Naive thymus-derived CD4-positive, alpha-beta T cell (primary cell): ENCODE results near the gene PRAMEF1. TPM values are rescaled to one million over a fixed set of nuclear protein-coding genes. Genes with fewer than 3 reads are reported as not detected.

Experiments
- ATAC-seq: fragments of 150-1000 bp; cut with Tn5 transposase; 2 replicates; pipeline ENCODE4 v1.10.0; 2021; ENCODE audit warnings: mild to moderate bottlenecking, moderate library complexity
- CTCF ChIA-PET: fragments of 350-600 bp; sonication (Branson Sonifier 250); formaldehyde crosslinking; loops from one replicate; lab custom pipeline; 2021; ENCODE audit warnings: antibody characterized with exemption; lab: Charles Lee
- POLR2A ChIA-PET: fragments of 350-600 bp; sonication (Branson Sonifier 250); formaldehyde crosslinking; loops from one replicate; lab custom pipeline; 2021; ENCODE audit warnings: antibody characterized with exemption, inconsistent platforms; lab: Charles Lee
- DNase-seq, 9 donors: peaks; one replicate each; pipeline versions ENCODE4 v3.0.0 to v3.0.0-alpha.2; 2020 to 2022; ENCODE audit warnings: mixed read lengths in 1 of 9
- H3K27ac ChIP-seq: one replicate; pipeline ENCODE4 v1.7.0; 2013; ENCODE audit warnings: mild to moderate bottlenecking, low read depth, low read length, moderate library complexity
- H3K27me3 ChIP-seq, 2 donors: one replicate each; pipeline ENCODE4 v1.7.0; 2013; ENCODE audit warnings: low read length in 2 of 2, mild to moderate bottlenecking in 2 of 2, moderate library complexity in 2 of 2; ENCODE audit not compliant: control insufficient read depth in 2 of 2, insufficient read depth in 2 of 2
- H3K36me3 ChIP-seq, 3 experiments: 1 replicate in 2 of 3; 2 replicates in 1 of 3; pipeline ENCODE4 v1.7.0; 2013; ENCODE audit warnings: low read length in 3 of 3, mild to moderate bottlenecking in 3 of 3, moderate library complexity in 1 of 3; ENCODE audit not compliant: insufficient read depth in 3 of 3, control insufficient read depth in 2 of 3
- H3K4me1 ChIP-seq, 2 donors: one replicate each; pipeline ENCODE4 v1.7.0; 2013; ENCODE audit warnings: low read length in 2 of 2, mild to moderate bottlenecking in 2 of 2, moderate library complexity in 1 of 2; ENCODE audit not compliant: control insufficient read depth in 2 of 2, insufficient read depth in 2 of 2
- H3K4me3 ChIP-seq: 2 replicates; pipeline ENCODE4 v1.7.0; 2013; ENCODE audit warnings: mild to moderate bottlenecking, low read length
- H3K9me3 ChIP-seq, 3 experiments: 1 replicate in 2 of 3; 2 replicates in 1 of 3; pipeline ENCODE4 v1.7.0; 2013; ENCODE audit warnings: low read length in 3 of 3; ENCODE audit not compliant: control insufficient read depth in 2 of 3
- H3K27ac Mint-ChIP-seq, 9 donors: one replicate each; pipeline ENCODE4 v1.8.0; 2020 to 2022; ENCODE audit warnings: mixed read lengths in 9 of 9, mild to moderate bottlenecking in 8 of 9, moderate library complexity in 5 of 9, inconsistent platforms in 2 of 9
- H3K27me3 Mint-ChIP-seq, 5 donors: one replicate each; pipeline ENCODE4 v1.8.0; 2021 to 2022; ENCODE audit warnings: mixed read lengths in 5 of 5, mild to moderate bottlenecking in 1 of 5
- H3K36me3 Mint-ChIP-seq, 5 donors: one replicate each; pipeline ENCODE4 v1.8.0; 2020 to 2022; ENCODE audit warnings: mixed read lengths in 5 of 5, mild to moderate bottlenecking in 3 of 5, inconsistent platforms in 1 of 5
- H3K4me1 Mint-ChIP-seq, 7 donors: one replicate each; pipeline ENCODE4 v1.8.0; 2020 to 2022; ENCODE audit warnings: mixed read lengths in 7 of 7, mild to moderate bottlenecking in 3 of 7, inconsistent platforms in 1 of 7
- H3K4me3 Mint-ChIP-seq, 10 donors: one replicate each; pipeline ENCODE4 v1.8.0; 2020 to 2022; ENCODE audit warnings: mild to moderate bottlenecking in 10 of 10, mixed read lengths in 10 of 10, moderate library complexity in 6 of 10, inconsistent platforms in 2 of 10
- H3K9me3 Mint-ChIP-seq, 11 donors: one replicate each; pipeline ENCODE4 v1.8.0; 2020 to 2022; ENCODE audit warnings: mixed read lengths in 11 of 11, mild to moderate bottlenecking in 4 of 11, inconsistent platforms in 1 of 11, moderate library complexity in 1 of 11
- intact Hi-C, 2 donors: fragments of 100-400 bp; cut with micrococcal nuclease; formaldehyde crosslinking; loops; one replicate each; pipeline ENCODE4 v1.15.1; 2023
- polyA plus RNA-seq, 2 donors: library from polyadenylated mRNA; unstranded; fragments of 300-500 nt; fragmentation: Illumina TruSeq; gene quantifications; one replicate each; pipeline ENCODE4 v1.2.3, GENCODE V29; 2021
- total RNA-seq, 6 experiments: library from RNA in 5 of 6; stranded (reverse) in 5 of 6; gene quantifications; 1 replicate in 5 of 6; 2 replicates in 1 of 6; pipeline ENCODE4 v1.2.3 and lab custom pipeline; 2021 to 2026

Gene PRAMEF1
- total and polyA plus RNA-seq, 7 experiments from 2014 or later = not detected

GRCh38 chr1:12764016-12764415 lies 27.2 kb upstream of the PRAMEF1 start:
- H3K4me1 Mint-ChIP-seq = no peaks in the 10 kb centered on the region
- Histone ChIP-seq H3K36me3 (no peaks in the 10 kb centered on the region), H3K9me3 (no peaks in the 10 kb centered on the region), H3K27me3 (no peaks in the 10 kb centered on the region), H3K4me1 (no peaks in the 10 kb centered on the region), H3K27ac (no peak overlapping the region), H3K4me3 (no peak overlapping the region)
- H3K36me3 Mint-ChIP-seq = no peaks in the 10 kb centered on the region
- no peak overlapping the region for H3K4me3 Mint-ChIP-seq
- ChIA-PET CTCF (no interaction called here), POLR2A (no interaction called here)
- intact Hi-C loops = no loop called here
- H3K27me3 Mint-ChIP-seq = peaks cover 16 to 42% (median 32%) of the 10 kb centered on the region in 5 donors
- ATAC-seq (no peak), DNase-seq (no peak)
- H3K27ac Mint-ChIP-seq = no peak overlapping the region
- peaks cover 0 to 2% (median 0%) of the 10 kb centered on the region in 11 donors for H3K9me3 Mint-ChIP-seq

GRCh38 chr1:12769031-12769430 lies 22.2 kb upstream of the PRAMEF1 start:
- Histone ChIP-seq H3K9me3 (no peaks in the 10 kb centered on the region), H3K27me3 (no peaks in the 10 kb centered on the region), H3K27ac (no peak overlapping the region), H3K4me3 (no peak overlapping the region), H3K36me3 (no peaks in the 10 kb centered on the region), H3K4me1 (no peaks in the 10 kb centered on the region)
- Mint-ChIP-seq H3K27me3 (peaks cover 19 to 58% (median 46%) of the 10 kb centered on the region in 5 donors), H3K36me3 (no peaks in the 10 kb centered on the region), H3K4me3 (no peak overlapping the region), H3K9me3 (peaks cover 0 to 2% (median 0%) of the 10 kb centered on the region in 11 donors), H3K4me1 (no peaks in the 10 kb centered on the region), H3K27ac (no peak overlapping the region)
- CTCF ChIA-PET = no interaction called here
- DNase-seq = no peak
- ATAC-seq = no peak
- POLR2A ChIA-PET = no interaction called here
- intact Hi-C loops = no loop called here

GRCh38 chr1:12769976-12770505 lies 21.2 kb upstream of the PRAMEF1 start:
- no peak overlapping the region for H3K27ac ChIP-seq
- Mint-ChIP-seq H3K4me3 (no peak overlapping the region), H3K36me3 (no peaks in the 10 kb centered on the region), H3K27ac (no peak overlapping the region), H3K4me1 (no peaks in the 10 kb centered on the region), H3K27me3 (peaks cover 19 to 58% (median 48%) of the 10 kb centered on the region in 5 donors), H3K9me3 (peaks cover 0 to 2% (median 0%) of the 10 kb centered on the region in 11 donors)
- intact Hi-C loops = no loop called here
- H3K4me1 ChIP-seq = no peaks in the 10 kb centered on the region
- DNase-seq = no peak
- no peaks in the 10 kb centered on the region for H3K9me3 ChIP-seq
- no peaks in the 10 kb centered on the region for H3K36me3 ChIP-seq
- ChIA-PET CTCF (no interaction called here), POLR2A (no interaction called here)
- H3K27me3 ChIP-seq = no peaks in the 10 kb centered on the region
- ATAC-seq = no peak
- no peak overlapping the region for H3K4me3 ChIP-seq

GRCh38 chr1:12770620-12771019 lies 20.6 kb upstream of the PRAMEF1 start:
- H3K27ac Mint-ChIP-seq = no peak overlapping the region
- peaks cover 0 to 2% (median 0%) of the 10 kb centered on the region in 11 donors for H3K9me3 Mint-ChIP-seq
- no peaks in the 10 kb centered on the region for H3K36me3 ChIP-seq
- H3K9me3 ChIP-seq = no peaks in the 10 kb centered on the region
- no peak overlapping the region for H3K4me3 Mint-ChIP-seq
- intact Hi-C loops = no loop called here
- POLR2A ChIA-PET = no interaction called here
- H3K4me3 ChIP-seq = no peak overlapping the region
- no peak for ATAC-seq
- H3K27me3 Mint-ChIP-seq = peaks cover 13 to 53% (median 49%) of the 10 kb centered on the region in 5 donors
- no peaks in the 10 kb centered on the region for H3K27me3 ChIP-seq
- H3K36me3 Mint-ChIP-seq = no peaks in the 10 kb centered on the region
- no peak for DNase-seq
- CTCF ChIA-PET = no interaction called here
- no peaks in the 10 kb centered on the region for H3K4me1 Mint-ChIP-seq
- no peaks in the 10 kb centered on the region for H3K4me1 ChIP-seq
- H3K27ac ChIP-seq = no peak overlapping the region

- Histone ChIP-seq H3K4me1 (no peaks in the 10 kb centered on the region), H3K4me3 (no peak overlapping the region), H3K27me3 (no peaks in the 10 kb centered on the region), H3K27ac (no peak overlapping the region), H3K36me3 (no peaks in the 10 kb centered on the region), H3K9me3 (no peaks in the 10 kb centered on the region)
- ChIA-PET POLR2A (no interaction called here), CTCF (no interaction called here)
- Mint-ChIP-seq H3K27me3 (peaks cover 11 to 51% (median 49%) of the 10 kb centered on the region in 5 donors), H3K4me3 (no peak overlapping the region), H3K9me3 (peaks cover 0 to 2% (median 0%) of the 10 kb centered on the region in 11 donors), H3K4me1 (no peaks in the 10 kb centered on the region), H3K36me3 (no peaks in the 10 kb centered on the region), H3K27ac (no peak overlapping the region)
- DNase-seq = no peak
- intact Hi-C loops = no loop called here
- no peak for ATAC-seq
Measured at GRCh38 chr1:12771186-12771585, 20.0 kb upstream of the PRAMEF1 start.

- Mint-ChIP-seq H3K27me3 (peaks cover 7 to 48% (median 40%) of the 10 kb centered on the region in 5 donors), H3K36me3 (no peaks in the 10 kb centered on the region), H3K9me3 (peaks cover 0 to 2% (median 0%) of the 10 kb centered on the region in 11 donors), H3K27ac (no peak overlapping the region), H3K4me3 (no peak overlapping the region), H3K4me1 (no peaks in the 10 kb centered on the region)
- H3K27me3 ChIP-seq = no peaks in the 10 kb centered on the region
- ATAC-seq (no peak), DNase-seq (no peak)
- H3K27ac ChIP-seq = no peak overlapping the region
- no peak overlapping the region for H3K4me3 ChIP-seq
- H3K4me1 ChIP-seq = no peaks in the 10 kb centered on the region
- no peaks in the 10 kb centered on the region for H3K36me3 ChIP-seq
- CTCF ChIA-PET = no interaction called here
- POLR2A ChIA-PET = no interaction called here
- H3K9me3 ChIP-seq = no peaks in the 10 kb centered on the region
- intact Hi-C loops = no loop called here
Measured at GRCh38 chr1:12772520-12772919, 18.7 kb upstream of the PRAMEF1 start.

GRCh38 chr1:12773438-12773837 lies 17.8 kb upstream of the PRAMEF1 start, which contains the start of gene PRAMEF12:
Gene PRAMEF12, plus strand, starts transcription at chr1:12773738. Its CDS starts 1,130 bp downstream, at chr1:12774868.
- Histone ChIP-seq H3K4me1 (no peaks in the 10 kb centered on the region), H3K9me3 (no peaks in the 10 kb centered on the region), H3K27ac (no peak within 1 kb of the TSS), H3K36me3 (no peaks in the 10 kb centered on the region), H3K4me3 (no peak within 1 kb of the TSS), H3K27me3 (no peaks in the 10 kb centered on the region)
- Mint-ChIP-seq H3K27me3 (peaks cover 3 to 45% (median 39%) of the 10 kb centered on the region in 5 donors), H3K4me1 (no peaks in the 10 kb centered on the region), H3K4me3 (no peak within 1 kb of the TSS), H3K27ac (no peak within 1 kb of the TSS), H3K36me3 (no peaks in the 10 kb centered on the region), H3K9me3 (peaks cover 0 to 2% (median 0%) of the 10 kb centered on the region in 11 donors)
- ChIA-PET POLR2A (no interaction called here), CTCF (no interaction called here)
- ATAC-seq (no peak), DNase-seq (no peak)
- intact Hi-C loops = no loop called here
